GM23338 (cell line): ENCODE measurements around the gene CASP8. TPM values are rescaled to one million over a fixed set of nuclear protein-coding genes. Genes with fewer than 3 reads are reported as not detected.

ENCODE experiments used
- ATAC-seq: fragments of 200-7000 bp; cut with Tn5 transposase; 3 replicates; pipeline ENCODE4 v1.9.1; 2020
- DNase-seq: peaks from one replicate; pipeline ENCODE4 v3.0.0-alpha.2; 2015; ENCODE audit warnings: low spot score
- H2AFZ ChIP-seq: fragments of 200-600 bp; sonication (generic); 2 replicates; pipeline ENCODE4 v1.8.0; 2016; ENCODE audit warnings: antibody characterized with exemption, mild to moderate bottlenecking, moderate library complexity
- H3F3A ChIP-seq: fragments of 200-600 bp; sonication (generic); replicated peaks from 2 replicates; pipeline ENCODE4 v1.8.0; 2017; ENCODE audit warnings: antibody characterized with exemption, mixed run types, low read depth
- H3K27ac ChIP-seq: fragments of 200-600 bp; sonication (generic); 2 replicates; pipeline ENCODE4 v1.6.1; 2016; ENCODE audit warnings: low read depth
- H3K27me3 ChIP-seq: fragments of 200-600 bp; sonication (generic); 2 replicates; pipeline ENCODE4 v1.8.0; 2016; ENCODE audit warnings: mild to moderate bottlenecking, mixed run types, moderate library complexity; ENCODE audit not compliant: insufficient read depth
- H3K36me3 ChIP-seq: fragments of 200-600 bp; sonication (generic); 2 replicates; pipeline ENCODE4 v1.8.0; 2016; ENCODE audit warnings: mild to moderate bottlenecking; ENCODE audit not compliant: insufficient read depth
- H3K4me1 ChIP-seq: fragments of 200-600 bp; sonication (generic); 2 replicates; pipeline ENCODE4 v1.8.0; 2016; ENCODE audit warnings: mild to moderate bottlenecking, moderate library complexity; ENCODE audit not compliant: insufficient read depth
- H3K4me2 ChIP-seq: fragments of 200-600 bp; sonication (generic); 2 replicates; pipeline ENCODE4 v1.7.1; 2017; ENCODE audit warnings: mixed run types
- H3K4me3 ChIP-seq: fragments of 200-600 bp; sonication (generic); 2 replicates; pipeline ENCODE4 v1.6.1; 2016; ENCODE audit warnings: mixed run types
- H3K79me2 ChIP-seq: fragments of 200-600 bp; sonication (generic); replicated peaks from 2 replicates; pipeline ENCODE4 v1.8.0; 2017; ENCODE audit warnings: mild to moderate bottlenecking; ENCODE audit not compliant: insufficient read depth
- H3K9me2 ChIP-seq: fragments of 200-600 bp; sonication (generic); 2 replicates; pipeline ENCODE4 v1.8.0; 2017; ENCODE audit not compliant: insufficient read depth
- H4K20me1 ChIP-seq: fragments of 200-600 bp; sonication (generic); replicated peaks from 2 replicates; pipeline ENCODE4 v1.8.0; 2017; ENCODE audit warnings: mild to moderate bottlenecking; ENCODE audit not compliant: insufficient read depth
- H3K27ac Mint-ChIP-seq: 2 replicates; pipeline ENCODE4 v1.8.0; 2020; ENCODE audit warnings: inconsistent platforms, mild to moderate bottlenecking, moderate library complexity, mixed read lengths
- H3K27me3 Mint-ChIP-seq: 3 replicates; pipeline ENCODE4 v1.8.0; 2022; ENCODE audit warnings: low read depth, mild to moderate bottlenecking, moderate library complexity, mixed read lengths, inconsistent platforms; ENCODE audit not compliant: insufficient read depth, poor library complexity
- H3K36me3 Mint-ChIP-seq: 3 replicates; pipeline ENCODE4 v1.8.0; 2021; ENCODE audit warnings: low read depth, mild to moderate bottlenecking, inconsistent platforms, moderate library complexity, mixed read lengths
- H3K4me1 Mint-ChIP-seq: 3 replicates; pipeline ENCODE4 v1.8.0; 2020; ENCODE audit warnings: mild to moderate bottlenecking, inconsistent platforms, mixed read lengths
- H3K4me3 Mint-ChIP-seq: 3 replicates; pipeline ENCODE4 v1.8.0; 2021; ENCODE audit warnings: moderate library complexity, mild to moderate bottlenecking, inconsistent platforms, mixed read lengths
- H3K9me3 Mint-ChIP-seq: 3 replicates; pipeline ENCODE4 v1.8.0; 2020; ENCODE audit warnings: moderate library complexity, mild to moderate bottlenecking, inconsistent platforms, mixed read lengths
- CREB1 ChIP-seq: fragments of 250-450 bp; sonication (Bioruptor Pico); IDR thresholded peaks from 2 replicates; pipeline ENCODE4 v1.5.0; 2020; ENCODE audit warnings: low read depth, mild to moderate bottlenecking, moderate library complexity
- EZH2phosphoT487 ChIP-seq: fragments of 200-600 bp; sonication (generic); IDR thresholded peaks from one replicate; pipeline ENCODE4 v1.8.1; 2018; ENCODE audit warnings: antibody characterized with exemption; ENCODE audit not compliant: unreplicated experiment
- NANOG ChIP-seq: IDR thresholded peaks from 2 replicates; pipeline ENCODE4 v1.6.1; 2016; ENCODE audit warnings: antibody characterized with exemption, borderline replicate concordance
- STAT1 ChIP-seq: IDR thresholded peaks from one replicate; pipeline ENCODE4 v1.6.1; 2016; ENCODE audit warnings: antibody characterized with exemption; ENCODE audit not compliant: unreplicated experiment
- ZNF114 ChIP-seq: fragments of 250-450 bp; sonication (Bioruptor Pico); IDR thresholded peaks from 2 replicates; pipeline ENCODE4 v1.5.0; 2020; ENCODE audit warnings: mild to moderate bottlenecking, moderate library complexity
- ZNF331 ChIP-seq: fragments of 250-450 bp; sonication (Bioruptor Pico); IDR thresholded peaks from 2 replicates; pipeline ENCODE4 v1.5.0; 2020; ENCODE audit warnings: low read depth, mild to moderate bottlenecking, moderate library complexity
- polyA plus RNA-seq: library from polyadenylated mRNA; unstranded; fragments of >200 nt; fragmentation: Nextera tagmentation; extraction: Ambion mirVana; gene quantifications from 2 replicates; pipeline ENCODE4 v1.2.1, GENCODE V29; 2016
- total RNA-seq: library from RNA; depleted of rRNA; stranded (reverse); fragments of >200 nt; shearing (Covaris generic); gene quantifications from 2 replicates; pipeline ENCODE4 v1.2.3, GENCODE V29; 2014
- TF ChIP-seq, protein P1 (sequence below): fragments of 250-450 bp; sonication (Bioruptor Pico); IDR thresholded peaks from 2 replicates; pipeline ENCODE4 v1.5.0; 2020; ENCODE audit warnings: mild to moderate bottlenecking, moderate library complexity
- TF ChIP-seq, protein P2 (sequence below), 2 experiments: fragments of 200-600 bp in 1 of 2; sonication (generic) in 1 of 2; conservative IDR thresholded peaks; 2 replicates each; pipeline versions ENCODE4 v1.5.1 to v1.6.1; 2016 to 2017; ENCODE audit warnings: antibody characterized with exemption in 2 of 2, low read depth in 2 of 2, mild to moderate bottlenecking in 2 of 2, moderate library complexity in 1 of 2

Gene CASP8
- total and polyA plus RNA-seq, 2 experiments from 2014 or later: 2.3 to 3.6 TPM

DNA sequence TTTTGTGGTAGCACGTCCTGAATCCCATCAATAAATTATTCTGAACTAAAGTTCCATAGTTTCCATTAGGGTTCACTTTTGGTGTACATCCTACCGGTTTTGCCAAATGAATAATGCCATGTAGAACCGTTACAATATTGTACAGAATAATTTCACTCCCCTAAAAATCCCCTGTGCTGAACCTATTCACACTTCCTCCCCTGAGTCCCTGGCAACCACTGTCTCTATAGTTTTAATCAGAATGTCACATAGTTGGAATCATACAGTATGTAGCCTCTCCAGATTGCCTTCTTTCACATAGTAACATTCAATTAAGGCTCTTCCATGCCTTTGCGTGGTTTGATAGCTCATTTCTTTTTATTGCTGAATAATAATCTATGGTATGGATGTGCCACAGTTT lies 9.6 kb upstream of the CASP8 start:
- H3K27me3 Mint-ChIP-seq: peaks cover 3% of the 10 kb centered on the region
- no peaks in the 10 kb centered on the region for H3K79me2 ChIP-seq
- H3K9me2 ChIP-seq: no peaks in the 10 kb centered on the region
- H3K27ac ChIP-seq: no peak overlapping the region
- TF ChIP-seq, protein P1, sequence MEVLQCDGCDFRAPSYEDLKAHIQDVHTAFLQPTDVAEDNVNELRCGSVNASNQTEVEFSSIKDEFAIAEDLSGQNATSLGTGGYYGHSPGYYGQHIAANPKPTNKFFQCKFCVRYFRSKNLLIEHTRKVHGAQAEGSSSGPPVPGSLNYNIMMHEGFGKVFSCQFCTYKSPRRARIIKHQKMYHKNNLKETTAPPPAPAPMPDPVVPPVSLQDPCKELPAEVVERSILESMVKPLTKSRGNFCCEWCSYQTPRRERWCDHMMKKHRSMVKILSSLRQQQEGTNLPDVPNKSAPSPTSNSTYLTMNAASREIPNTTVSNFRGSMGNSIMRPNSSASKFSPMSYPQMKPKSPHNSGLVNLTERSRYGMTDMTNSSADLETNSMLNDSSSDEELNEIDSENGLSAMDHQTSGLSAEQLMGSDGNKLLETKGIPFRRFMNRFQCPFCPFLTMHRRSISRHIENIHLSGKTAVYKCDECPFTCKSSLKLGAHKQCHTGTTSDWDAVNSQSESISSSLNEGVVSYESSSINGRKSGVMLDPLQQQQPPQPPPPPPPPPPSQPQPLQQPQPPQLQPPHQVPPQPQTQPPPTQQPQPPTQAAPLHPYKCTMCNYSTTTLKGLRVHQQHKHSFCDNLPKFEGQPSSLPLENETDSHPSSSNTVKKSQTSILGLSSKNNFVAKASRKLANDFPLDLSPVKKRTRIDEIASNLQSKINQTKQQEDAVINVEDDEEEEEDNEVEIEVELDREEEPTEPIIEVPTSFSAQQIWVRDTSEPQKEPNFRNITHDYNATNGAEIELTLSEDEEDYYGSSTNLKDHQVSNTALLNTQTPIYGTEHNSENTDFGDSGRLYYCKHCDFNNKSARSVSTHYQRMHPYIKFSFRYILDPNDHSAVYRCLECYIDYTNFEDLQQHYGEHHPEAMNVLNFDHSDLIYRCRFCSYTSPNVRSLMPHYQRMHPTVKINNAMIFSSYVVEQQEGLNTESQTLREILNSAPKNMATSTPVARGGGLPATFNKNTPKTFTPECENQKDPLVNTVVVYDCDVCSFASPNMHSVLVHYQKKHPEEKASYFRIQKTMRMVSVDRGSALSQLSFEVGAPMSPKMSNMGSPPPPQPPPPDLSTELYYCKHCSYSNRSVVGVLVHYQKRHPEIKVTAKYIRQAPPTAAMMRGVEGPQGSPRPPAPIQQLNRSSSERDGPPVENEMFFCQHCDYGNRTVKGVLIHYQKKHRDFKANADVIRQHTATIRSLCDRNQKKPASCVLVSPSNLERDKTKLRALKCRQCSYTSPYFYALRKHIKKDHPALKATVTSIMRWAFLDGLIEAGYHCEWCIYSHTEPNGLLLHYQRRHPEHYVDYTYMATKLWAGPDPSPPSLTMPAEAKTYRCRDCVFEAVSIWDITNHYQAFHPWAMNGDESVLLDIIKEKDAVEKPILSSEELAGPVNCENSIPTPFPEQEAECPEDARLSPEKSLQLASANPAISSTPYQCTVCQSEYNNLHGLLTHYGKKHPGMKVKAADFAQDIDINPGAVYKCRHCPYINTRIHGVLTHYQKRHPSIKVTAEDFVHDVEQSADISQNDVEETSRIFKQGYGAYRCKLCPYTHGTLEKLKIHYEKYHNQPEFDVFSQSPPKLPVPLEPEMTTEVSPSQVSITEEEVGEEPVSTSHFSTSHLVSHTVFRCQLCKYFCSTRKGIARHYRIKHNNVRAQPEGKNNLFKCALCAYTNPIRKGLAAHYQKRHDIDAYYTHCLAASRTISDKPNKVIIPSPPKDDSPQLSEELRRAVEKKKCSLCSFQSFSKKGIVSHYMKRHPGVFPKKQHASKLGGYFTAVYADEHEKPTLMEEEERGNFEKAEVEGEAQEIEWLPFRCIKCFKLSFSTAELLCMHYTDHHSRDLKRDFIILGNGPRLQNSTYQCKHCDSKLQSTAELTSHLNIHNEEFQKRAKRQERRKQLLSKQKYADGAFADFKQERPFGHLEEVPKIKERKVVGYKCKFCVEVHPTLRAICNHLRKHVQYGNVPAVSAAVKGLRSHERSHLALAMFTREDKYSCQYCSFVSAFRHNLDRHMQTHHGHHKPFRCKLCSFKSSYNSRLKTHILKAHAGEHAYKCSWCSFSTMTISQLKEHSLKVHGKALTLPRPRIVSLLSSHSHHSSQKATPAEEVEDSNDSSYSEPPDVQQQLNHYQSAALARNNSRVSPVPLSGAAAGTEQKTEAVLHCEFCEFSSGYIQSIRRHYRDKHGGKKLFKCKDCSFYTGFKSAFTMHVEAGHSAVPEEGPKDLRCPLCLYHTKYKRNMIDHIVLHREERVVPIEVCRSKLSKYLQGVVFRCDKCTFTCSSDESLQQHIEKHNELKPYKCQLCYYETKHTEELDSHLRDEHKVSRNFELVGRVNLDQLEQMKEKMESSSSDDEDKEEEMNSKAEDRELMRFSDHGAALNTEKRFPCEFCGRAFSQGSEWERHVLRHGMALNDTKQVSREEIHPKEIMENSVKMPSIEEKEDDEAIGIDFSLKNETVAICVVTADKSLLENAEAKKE: no peak
- no peak for TF ChIP-seq ZNF114
- no peak for TF ChIP-seq CREB1 (CRISPR knock-in tag)
- TF ChIP-seq EZH2phosphoT487: no peak
- no peak for TF ChIP-seq ZNF331
- no peak for TF ChIP-seq NANOG
- TF ChIP-seq STAT1: no peak
- TF ChIP-seq, protein P2, sequence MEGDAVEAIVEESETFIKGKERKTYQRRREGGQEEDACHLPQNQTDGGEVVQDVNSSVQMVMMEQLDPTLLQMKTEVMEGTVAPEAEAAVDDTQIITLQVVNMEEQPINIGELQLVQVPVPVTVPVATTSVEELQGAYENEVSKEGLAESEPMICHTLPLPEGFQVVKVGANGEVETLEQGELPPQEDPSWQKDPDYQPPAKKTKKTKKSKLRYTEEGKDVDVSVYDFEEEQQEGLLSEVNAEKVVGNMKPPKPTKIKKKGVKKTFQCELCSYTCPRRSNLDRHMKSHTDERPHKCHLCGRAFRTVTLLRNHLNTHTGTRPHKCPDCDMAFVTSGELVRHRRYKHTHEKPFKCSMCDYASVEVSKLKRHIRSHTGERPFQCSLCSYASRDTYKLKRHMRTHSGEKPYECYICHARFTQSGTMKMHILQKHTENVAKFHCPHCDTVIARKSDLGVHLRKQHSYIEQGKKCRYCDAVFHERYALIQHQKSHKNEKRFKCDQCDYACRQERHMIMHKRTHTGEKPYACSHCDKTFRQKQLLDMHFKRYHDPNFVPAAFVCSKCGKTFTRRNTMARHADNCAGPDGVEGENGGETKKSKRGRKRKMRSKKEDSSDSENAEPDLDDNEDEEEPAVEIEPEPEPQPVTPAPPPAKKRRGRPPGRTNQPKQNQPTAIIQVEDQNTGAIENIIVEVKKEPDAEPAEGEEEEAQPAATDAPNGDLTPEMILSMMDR (conservative IDR thresholded peaks at IDR 0.05; ENCODE audit: low read depth in 2 of 2): no peak
- peaks cover 8% of the 10 kb centered on the region; the same call in 2 of the 3 replicates for H3K4me1 Mint-ChIP-seq
- no peaks in the 10 kb centered on the region for H3F3A ChIP-seq
- H3K27ac Mint-ChIP-seq: no peak overlapping the region
- H3K4me1 ChIP-seq: peaks cover 4% of the 10 kb centered on the region; the same call in 1 of the 2 replicates
- H3K4me3 ChIP-seq: no peak overlapping the region
- no peak overlapping the region for H3K4me3 Mint-ChIP-seq
- H3K4me2 ChIP-seq: no peak overlapping the region
- no peak overlapping the region for H2AFZ ChIP-seq
- no peaks in the 10 kb centered on the region for H4K20me1 ChIP-seq
- no peaks in the 10 kb centered on the region for H3K36me3 ChIP-seq
- no peaks in the 10 kb centered on the region for H3K9me3 Mint-ChIP-seq
- ATAC-seq (no peak), DNase-seq (no peak)
- no peaks in the 10 kb centered on the region; the same call in 2 of the 3 replicates for H3K36me3 Mint-ChIP-seq
- no peaks in the 10 kb centered on the region for H3K27me3 ChIP-seq
